GM18520 (cell line): ENCODE data around the gene FANCM.

ENCODE experiments used
- ATAC-seq: cut with Tn5 transposase; IDR thresholded peaks from one replicate; pipeline ENCODE4 v1.9.1; 2021; ENCODE audit not compliant: unreplicated experiment

FANCM gene

GRCh38 chr14:45222485-45223262, 86.9 kb downstream of the FANCM start:
- no peak for ATAC-seq

- no peak for ATAC-seq
Observed at GRCh38 chr14:45227566-45227965, 91.8 kb downstream of the FANCM start.

GRCh38 chr14:45238988-45239387, 103.3 kb downstream of the FANCM start:
- no peak for ATAC-seq

- no peak for ATAC-seq
Observed at GRCh38 chr14:45242706-45243105, 107.0 kb downstream of the FANCM start.

- no peak for ATAC-seq
Observed at GRCh38 chr14:45246151-45246550, 110.4 kb downstream of the FANCM start.

- no peak for ATAC-seq
Observed at GRCh38 chr14:45246691-45247090, 111.0 kb downstream of the FANCM start.

GRCh38 chr14:45247427-45247826, 111.7 kb downstream of the FANCM start:
- no peak for ATAC-seq

GRCh38 chr14:45249856-45250575, 114.3 kb downstream of the FANCM start:
- peak; percentile 24 for ATAC-seq
